HepG2 (cell line): Measurements from ENCODE around the gene JUND. TPM values are rescaled to one million over a fixed set of nuclear protein-coding genes. Genes with fewer than 3 reads are reported as not detected.
A peak's percentile ranks its signal among the peaks of the same experiment; 100 is the strongest.

Experiments used
- AKAP8 ChIP-seq: sonication (generic); formaldehyde crosslinking; IDR thresholded peaks from 2 replicates; pipeline ENCODE4 v1.5.1; 2020; ENCODE audit warnings: mild to moderate bottlenecking, missing genetic modification reagents
- ARNT ChIP-seq: fragments of 450-650 bp; IDR thresholded peaks from 2 replicates; pipeline ENCODE4 v1.6.1; 2017
- MED13 ChIP-seq: sonication (generic); formaldehyde crosslinking; IDR thresholded peaks from 2 replicates; pipeline ENCODE4 v1.5.0; 2020; ENCODE audit warnings: missing genetic modification reagents
- MTF1 ChIP-seq: sonication (generic); formaldehyde crosslinking; IDR thresholded peaks from 2 replicates; pipeline ENCODE4 v1.5.0; 2020; ENCODE audit warnings: missing genetic modification reagents
- NFKBIZ ChIP-seq: IDR thresholded peaks from 2 replicates; pipeline ENCODE4 v1.6.1; 2018; ENCODE audit warnings: missing genetic modification reagents, missing compliant biosample characterization
- POGZ ChIP-seq: sonication (generic); formaldehyde crosslinking; IDR thresholded peaks from 2 replicates; pipeline ENCODE4 v1.4.0; 2020; ENCODE audit warnings: mild to moderate bottlenecking, missing genetic modification reagents
- POLR2AphosphoS5 ChIP-seq: IDR thresholded peaks from 2 replicates; pipeline ENCODE4 v1.6.1; 2012; ENCODE audit warnings: low read depth, low read length
- REL ChIP-seq: sonication (generic); formaldehyde crosslinking; conservative IDR thresholded peaks from 2 replicates; pipeline ENCODE4 v1.8.0; 2022; ENCODE audit warnings: mild to moderate bottlenecking, missing genetic modification reagents, moderate library complexity
- TMF1 ChIP-seq: sonication (generic); formaldehyde crosslinking; IDR thresholded peaks from 2 replicates; pipeline ENCODE4 v1.8.1; 2022; ENCODE audit warnings: low read depth, missing genetic modification reagents
- TOPORS ChIP-seq: sonication (generic); formaldehyde crosslinking; IDR thresholded peaks from 2 replicates; pipeline ENCODE4 v1.8.0; 2023; ENCODE audit warnings: mild to moderate bottlenecking, missing genetic modification reagents
- TSC22D2 ChIP-seq: sonication (generic); formaldehyde crosslinking; IDR thresholded peaks from 2 replicates; pipeline ENCODE4 v1.5.1; 2020; ENCODE audit warnings: missing genetic modification reagents, mild to moderate bottlenecking, borderline replicate concordance
- ZBTB20 ChIP-seq: sonication (generic); formaldehyde crosslinking; IDR thresholded peaks from 2 replicates; pipeline ENCODE4 v1.8.1; 2023; ENCODE audit warnings: missing genetic modification reagents, low read depth, mild to moderate bottlenecking, borderline replicate concordance
- ZBTB42 ChIP-seq: sonication (generic); formaldehyde crosslinking; IDR thresholded peaks from 2 replicates; pipeline ENCODE4 v1.5.0; 2020; ENCODE audit warnings: mild to moderate bottlenecking, missing genetic modification reagents
- ZFP82 ChIP-seq: sonication (generic); formaldehyde crosslinking; IDR thresholded peaks from 2 replicates; pipeline ENCODE4 v1.5.1; 2020; ENCODE audit warnings: mild to moderate bottlenecking, missing genetic modification reagents, borderline replicate concordance
- ZNF234 ChIP-seq: sonication (generic); formaldehyde crosslinking; conservative IDR thresholded peaks from 2 replicates; pipeline ENCODE4 v1.5.1; 2020; ENCODE audit warnings: mild to moderate bottlenecking, missing genetic modification reagents
- ZNF30 ChIP-seq: sonication (generic); formaldehyde crosslinking; IDR thresholded peaks from 2 replicates; pipeline ENCODE4 v1.5.0; 2020; ENCODE audit warnings: mild to moderate bottlenecking, missing genetic modification reagents
- ZNF737 ChIP-seq: sonication (generic); formaldehyde crosslinking; IDR thresholded peaks from 2 replicates; pipeline ENCODE4 v1.5.0; 2020; ENCODE audit warnings: missing genetic modification reagents, mild to moderate bottlenecking, borderline replicate concordance
- ZSCAN12 ChIP-seq: sonication (generic); formaldehyde crosslinking; IDR thresholded peaks from 2 replicates; pipeline ENCODE4 v1.9.0; 2021; ENCODE audit warnings: mild to moderate bottlenecking, missing genetic modification reagents
- ZSCAN31 ChIP-seq: sonication (generic); formaldehyde crosslinking; IDR thresholded peaks from 2 replicates; pipeline ENCODE4 v1.5.0; 2020; ENCODE audit warnings: low read depth, mild to moderate bottlenecking, missing genetic modification reagents
- polyA plus RNA-seq, 8 experiments: library from polyadenylated mRNA; depleted of rRNA in 3 of 8; stranded (reverse) in 7 of 8; unstranded in 1 of 8; fragments of >200 nt; fragmentation: Illumina TruSeq in 4 of 8; extraction: Trizol in 4 of 8; gene quantifications; 2 replicates each; pipeline versions ENCODE4 v1.2.1 to v1.2.3, GENCODE V29; 2011 to 2016; ENCODE audit warnings: low read depth in 4 of 8, missing spikeins in 1 of 8, mixed read lengths in 1 of 8; ENCODE audit not compliant: insufficient read depth in 1 of 8
- total RNA-seq, 5 experiments: library from RNA; depleted of rRNA; stranded (reverse); fragments of >200 nt; fragmentation: Illumina TruSeq; extraction: Trizol; gene quantifications; 2 replicates each; pipeline ENCODE4 v1.2.3, GENCODE V29; 2016; ENCODE audit warnings: low read depth in 1 of 5
- TF ChIP-seq, protein P1 (sequence below): sonication (generic); formaldehyde crosslinking; IDR thresholded peaks from 2 replicates; pipeline ENCODE4 v1.4.0; 2020; ENCODE audit warnings: mild to moderate bottlenecking, missing genetic modification reagents
- TF ChIP-seq, protein P2 (sequence below), 2 experiments: sonication (generic) in 1 of 2; formaldehyde crosslinking in 1 of 2; IDR thresholded peaks; 2 replicates each; pipeline versions ENCODE4 v1.6.1 to v1.9.0; 2014 to 2022; ENCODE audit warnings: antibody characterized with exemption in 1 of 2, borderline replicate concordance in 1 of 2, inconsistent platforms in 1 of 2, low read depth in 1 of 2, missing genetic modification reagents in 1 of 2
- TF ChIP-seq, protein P3 (sequence below): sonication (generic); formaldehyde crosslinking; IDR thresholded peaks from 2 replicates; pipeline ENCODE4 v1.4.0; 2020; ENCODE audit warnings: missing genetic modification reagents
- TF ChIP-seq, protein P4 (sequence below): sonication (generic); formaldehyde crosslinking; IDR thresholded peaks from 2 replicates; pipeline ENCODE4 v1.8.1; 2023; ENCODE audit warnings: mild to moderate bottlenecking, moderate library complexity, missing genetic modification reagents

The JUND gene
- total and polyA plus RNA-seq, 2 of the 13 experiments (the other 11 are each of a cell fraction or from before 2014, with no cell fraction given), result 41.2 to 59.8 TPM

DNA sequence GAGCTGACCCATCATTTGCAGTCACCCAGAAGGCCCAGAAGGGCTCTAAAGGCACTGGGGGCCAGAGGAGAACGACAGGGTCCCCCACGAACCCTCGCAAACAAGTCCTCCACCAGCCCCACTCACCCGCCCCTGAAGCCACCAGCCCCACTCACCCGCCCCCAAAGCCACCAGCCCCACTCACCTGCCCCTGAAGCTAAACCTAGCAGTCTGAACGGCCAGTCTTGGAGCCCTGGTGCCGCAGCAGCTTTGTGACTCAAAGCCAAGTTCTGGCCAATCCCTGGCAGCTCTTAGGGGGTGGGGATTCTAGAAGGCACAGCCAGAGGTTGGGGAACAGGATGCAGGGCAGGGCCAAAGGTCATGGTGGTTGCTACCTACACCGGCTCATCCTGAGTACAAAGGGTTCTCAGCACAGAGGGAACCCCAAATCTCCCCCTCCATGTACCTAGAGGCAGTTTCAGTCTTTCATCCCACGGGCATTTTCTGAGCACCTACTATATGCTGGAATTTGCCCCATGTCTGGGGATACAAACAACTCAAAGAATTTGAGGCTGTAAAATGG lies 7.1 kb downstream of the JUND start, which contains the start of gene IQCN (continued):
- no peak for TF ChIP-seq POGZ
- TF ChIP-seq, protein P1, sequence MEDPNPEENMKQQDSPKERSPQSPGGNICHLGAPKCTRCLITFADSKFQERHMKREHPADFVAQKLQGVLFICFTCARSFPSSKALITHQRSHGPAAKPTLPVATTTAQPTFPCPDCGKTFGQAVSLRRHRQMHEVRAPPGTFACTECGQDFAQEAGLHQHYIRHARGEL (CRISPR knock-in tag), result no peak
- no peak for TF ChIP-seq ZNF30
- TF ChIP-seq POLR2AphosphoS5, result 0 out of 2 replicates have a peak, but pooled peaks have one; percentile 9
- TF ChIP-seq MED13 (CRISPR knock-in tag), result no peak
- no peak for TF ChIP-seq ZNF234 (CRISPR knock-in tag)
- TF ChIP-seq MTF1, result no peak
- TF ChIP-seq ZSCAN12, result no peak
- TF ChIP-seq, protein P2, sequence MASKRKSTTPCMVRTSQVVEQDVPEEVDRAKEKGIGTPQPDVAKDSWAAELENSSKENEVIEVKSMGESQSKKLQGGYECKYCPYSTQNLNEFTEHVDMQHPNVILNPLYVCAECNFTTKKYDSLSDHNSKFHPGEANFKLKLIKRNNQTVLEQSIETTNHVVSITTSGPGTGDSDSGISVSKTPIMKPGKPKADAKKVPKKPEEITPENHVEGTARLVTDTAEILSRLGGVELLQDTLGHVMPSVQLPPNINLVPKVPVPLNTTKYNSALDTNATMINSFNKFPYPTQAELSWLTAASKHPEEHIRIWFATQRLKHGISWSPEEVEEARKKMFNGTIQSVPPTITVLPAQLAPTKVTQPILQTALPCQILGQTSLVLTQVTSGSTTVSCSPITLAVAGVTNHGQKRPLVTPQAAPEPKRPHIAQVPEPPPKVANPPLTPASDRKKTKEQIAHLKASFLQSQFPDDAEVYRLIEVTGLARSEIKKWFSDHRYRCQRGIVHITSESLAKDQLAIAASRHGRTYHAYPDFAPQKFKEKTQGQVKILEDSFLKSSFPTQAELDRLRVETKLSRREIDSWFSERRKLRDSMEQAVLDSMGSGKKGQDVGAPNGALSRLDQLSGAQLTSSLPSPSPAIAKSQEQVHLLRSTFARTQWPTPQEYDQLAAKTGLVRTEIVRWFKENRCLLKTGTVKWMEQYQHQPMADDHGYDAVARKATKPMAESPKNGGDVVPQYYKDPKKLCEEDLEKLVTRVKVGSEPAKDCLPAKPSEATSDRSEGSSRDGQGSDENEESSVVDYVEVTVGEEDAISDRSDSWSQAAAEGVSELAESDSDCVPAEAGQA (IDR thresholded peaks at IDR 0.05; ENCODE audit: low read depth), result no peak
- TF ChIP-seq, protein P2 (CRISPR knock-in tag; IDR thresholded peaks at IDR 0.05; ENCODE audit: borderline replicate concordance), result no peak
- no peak for TF ChIP-seq TSC22D2
- TF ChIP-seq ZNF737, result no peak
- TF ChIP-seq ARNT, result no peak
- no peak for TF ChIP-seq ZFP82 (CRISPR knock-in tag)
- no peak for TF ChIP-seq TOPORS (CRISPR knock-in tag)
- TF ChIP-seq ZSCAN31 (CRISPR knock-in tag), result no peak
- TF ChIP-seq ZBTB20, result no peak
- 0 out of 2 replicates have a peak, but pooled peaks have one; percentile 37 for TF ChIP-seq AKAP8 (CRISPR knock-in tag)
- TF ChIP-seq, protein P3, sequence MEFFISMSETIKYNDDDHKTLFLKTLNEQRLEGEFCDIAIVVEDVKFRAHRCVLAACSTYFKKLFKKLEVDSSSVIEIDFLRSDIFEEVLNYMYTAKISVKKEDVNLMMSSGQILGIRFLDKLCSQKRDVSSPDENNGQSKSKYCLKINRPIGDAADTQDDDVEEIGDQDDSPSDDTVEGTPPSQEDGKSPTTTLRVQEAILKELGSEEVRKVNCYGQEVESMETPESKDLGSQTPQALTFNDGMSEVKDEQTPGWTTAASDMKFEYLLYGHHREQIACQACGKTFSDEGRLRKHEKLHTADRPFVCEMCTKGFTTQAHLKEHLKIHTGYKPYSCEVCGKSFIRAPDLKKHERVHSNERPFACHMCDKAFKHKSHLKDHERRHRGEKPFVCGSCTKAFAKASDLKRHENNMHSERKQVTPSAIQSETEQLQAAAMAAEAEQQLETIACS (CRISPR knock-in tag), result no peak
- TF ChIP-seq, protein P4, sequence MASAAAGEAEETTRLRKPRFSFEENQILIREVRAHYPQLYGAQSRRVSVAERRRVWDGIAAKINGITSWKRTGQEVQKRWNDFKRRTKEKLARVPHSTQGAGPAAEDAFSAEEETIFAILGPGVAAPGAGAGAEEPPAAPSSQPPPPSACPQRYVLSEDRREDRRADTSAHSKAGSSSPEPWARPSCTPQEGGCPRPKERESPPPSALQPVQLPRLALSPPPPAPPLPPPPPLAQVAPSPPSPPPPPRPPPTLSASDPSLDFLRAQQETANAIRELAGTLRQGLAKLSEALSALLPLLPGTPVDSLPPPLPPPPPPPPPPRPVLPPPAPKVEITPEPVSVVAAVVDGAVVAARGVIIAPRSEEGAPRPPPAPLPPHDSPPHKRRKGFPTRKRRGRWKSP (CRISPR knock-in tag), result no peak
- TF ChIP-seq REL (CRISPR knock-in tag), result no peak
- TF ChIP-seq TMF1 (CRISPR knock-in tag), result no peak
- 0 out of 2 replicates have a peak, but pooled peaks have one; percentile 21 for TF ChIP-seq NFKBIZ
- 0 out of 2 replicates have a peak, but pooled peaks have one; percentile 78 for TF ChIP-seq ZBTB42
